Duodenal mucosa (tissue), 2 donors: ENCODE data around the gene MYO1D.
"Not testable (repeated sequence)": the region's sequence is repeated elsewhere in the genome, so short reads cannot be mapped to it uniquely, and the experiment has no call there.

ENCODE experiments used
- H3K27ac ChIP-seq: one replicate; pipeline ENCODE4 v1.7.0; 2013; ENCODE audit warnings: low read depth, low read length
- H3K27me3 ChIP-seq, 2 donors: one replicate each; pipeline ENCODE4 v1.7.0; 2013; ENCODE audit warnings: low read length in 2 of 2, control low read depth in 1 of 2; ENCODE audit not compliant: insufficient read depth in 2 of 2, control insufficient read depth in 1 of 2
- H3K36me3 ChIP-seq, 2 donors: one replicate each; pipeline ENCODE4 v1.7.0; 2013; ENCODE audit warnings: low read length in 2 of 2, control low read depth in 1 of 2; ENCODE audit not compliant: insufficient read depth in 2 of 2, control insufficient read depth in 1 of 2
- H3K4me1 ChIP-seq, 2 donors: one replicate each; pipeline ENCODE4 v1.7.0; 2013; ENCODE audit warnings: low read length in 2 of 2, control low read depth in 1 of 2; ENCODE audit not compliant: insufficient read depth in 2 of 2, control insufficient read depth in 1 of 2
- H3K4me3 ChIP-seq, 2 donors: one replicate each; pipeline ENCODE4 v1.7.0; 2013; ENCODE audit warnings: low read length in 2 of 2, low read depth in 1 of 2
- H3K9ac ChIP-seq, 2 donors: one replicate each; pipeline ENCODE4 v1.7.0; 2013; ENCODE audit warnings: low read length in 2 of 2, low read depth in 1 of 2
- H3K9me3 ChIP-seq, 2 donors: one replicate each; pipeline ENCODE4 v1.7.0; 2013; ENCODE audit warnings: low read length in 2 of 2, control low read depth in 1 of 2; ENCODE audit not compliant: control insufficient read depth in 1 of 2

The MYO1D gene

DNA sequence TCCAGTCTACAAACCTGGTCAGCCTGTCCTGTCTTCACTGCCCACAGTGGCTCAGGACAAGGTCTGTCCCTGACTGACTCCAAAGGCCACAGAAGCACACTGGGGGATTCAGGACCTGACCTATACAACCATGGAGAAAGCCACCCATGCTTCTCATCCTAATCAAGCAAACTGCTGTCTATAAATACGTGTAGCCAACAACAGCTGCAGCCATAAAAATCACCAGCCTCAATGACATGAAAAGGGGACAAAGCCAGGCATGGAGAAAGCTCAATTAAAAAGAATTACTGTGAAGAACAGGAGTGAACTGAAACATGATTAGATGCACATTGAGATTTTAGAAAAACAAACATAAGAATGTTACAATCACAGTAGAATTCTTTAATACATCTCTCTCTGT lies 220.0 kb downstream of the MYO1D start:
- H3K9me3 ChIP-seq = no peaks in the 10 kb centered on the region
- H3K9ac ChIP-seq = no peak overlapping the region
- no peaks in the 10 kb centered on the region for H3K4me1 ChIP-seq
- peaks cover 17 to 49% of the 10 kb centered on the region in 2 donors for H3K36me3 ChIP-seq
- no peaks in the 10 kb centered on the region for H3K27me3 ChIP-seq
- H3K4me3 ChIP-seq = no peak overlapping the region
- H3K27ac ChIP-seq = no peak overlapping the region

DNA sequence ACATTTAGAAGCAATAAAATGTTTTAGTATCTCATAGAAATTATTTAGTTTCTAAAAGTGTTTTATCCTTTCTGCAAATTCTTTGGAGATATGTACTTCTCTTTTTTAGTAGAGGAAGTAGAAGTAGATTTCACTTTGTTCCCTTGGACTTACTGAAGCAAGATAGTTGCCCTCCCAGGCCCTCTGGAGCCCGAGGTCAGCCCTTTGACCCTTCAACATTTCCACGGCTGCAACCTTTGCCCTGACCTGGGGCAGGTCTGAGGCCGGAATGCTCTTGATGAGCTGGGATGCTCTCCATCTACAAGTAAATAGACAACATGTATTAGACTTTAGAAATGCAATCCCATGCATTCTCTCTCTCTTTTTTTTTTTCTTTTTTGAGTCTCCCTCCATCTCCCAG lies 222.6 kb downstream of the MYO1D start:
- Histone ChIP-seq H3K36me3 (peaks cover 32 to 61% of the 10 kb centered on the region in 2 donors), H3K27ac (no peak overlapping the region), H3K4me3 (no peak overlapping the region), H3K9me3 (peaks cover 0 to 10% of the 10 kb centered on the region in 2 donors), H3K4me1 (no peaks in the 10 kb centered on the region), H3K27me3 (no peaks in the 10 kb centered on the region), H3K9ac (no peak overlapping the region)

DNA sequence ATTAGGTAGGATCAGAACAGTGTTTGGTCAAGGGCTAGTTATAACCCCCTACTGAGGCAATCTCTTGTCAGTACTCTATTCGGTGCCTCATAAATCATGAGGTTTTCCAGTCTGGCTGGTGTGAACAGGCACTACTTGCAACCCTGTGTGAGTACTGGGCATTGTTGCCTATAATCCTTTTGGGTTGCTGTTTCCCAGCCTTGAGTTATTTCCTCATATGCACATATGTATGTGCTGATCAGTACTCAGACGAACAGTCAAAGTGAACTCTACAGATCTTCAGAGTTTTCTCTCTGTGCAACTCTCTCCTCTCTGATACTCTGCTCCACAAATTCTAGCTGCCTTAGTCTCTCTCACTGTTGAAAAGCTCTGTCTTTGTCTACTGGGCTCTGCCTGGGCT lies 225.8 kb downstream of the MYO1D start:
- Histone ChIP-seq H3K9ac (no peak overlapping the region), H3K36me3 (peaks cover 29 to 37% of the 10 kb centered on the region in 2 donors), H3K4me1 (no peaks in the 10 kb centered on the region), H3K27ac (no peak overlapping the region), H3K4me3 (no peak overlapping the region), H3K9me3 (peaks cover 0 to 10% of the 10 kb centered on the region in 2 donors), H3K27me3 (no peaks in the 10 kb centered on the region)

DNA sequence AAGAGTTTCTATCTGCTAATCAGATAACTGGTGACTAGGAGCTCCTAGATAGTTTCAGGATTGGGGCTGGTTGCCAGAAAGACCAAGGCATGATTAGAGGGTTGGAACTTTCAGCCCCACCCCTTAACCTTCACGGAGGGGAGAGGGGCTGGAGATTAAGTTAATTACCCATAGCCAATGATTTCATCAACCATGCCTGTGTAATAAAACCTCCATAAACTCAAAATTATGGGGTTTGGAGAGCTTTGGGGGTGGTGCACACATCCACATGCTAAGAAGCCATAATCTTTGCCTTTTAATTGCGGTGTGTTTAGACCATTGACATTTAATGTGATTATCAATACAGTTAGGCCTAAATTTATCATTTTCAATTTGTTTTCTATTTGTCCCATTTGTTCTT lies 228.5 kb downstream of the MYO1D start:
- peaks cover 0 to 10% of the 10 kb centered on the region in 2 donors for H3K9me3 ChIP-seq
- no peaks in the 10 kb centered on the region for H3K27me3 ChIP-seq
- H3K4me1 ChIP-seq = no peaks in the 10 kb centered on the region
- no peak overlapping the region for H3K9ac ChIP-seq
- H3K36me3 ChIP-seq = peaks cover 21 to 22% of the 10 kb centered on the region in 2 donors
- no peak overlapping the region for H3K4me3 ChIP-seq
- no peak overlapping the region for H3K27ac ChIP-seq

DNA sequence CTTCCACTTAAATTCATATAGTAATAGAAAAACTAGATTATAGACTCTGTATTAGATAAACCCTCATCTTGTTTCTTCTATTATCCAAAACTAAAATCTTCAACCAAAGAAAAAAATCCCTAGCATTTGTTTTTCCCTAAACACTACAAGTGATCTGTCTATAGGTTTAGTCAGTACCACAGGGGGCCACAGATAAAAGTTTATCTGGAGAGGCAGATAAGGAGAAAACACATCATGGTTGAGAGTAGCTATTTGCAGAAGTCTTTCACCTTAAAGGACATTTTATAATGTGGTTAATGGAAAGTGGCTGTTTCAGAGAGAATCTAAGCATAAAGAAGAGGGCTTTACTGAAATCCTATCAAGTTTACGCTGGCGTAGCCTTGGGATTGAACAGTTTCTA lies 230.0 kb downstream of the MYO1D start:
- Histone ChIP-seq H3K4me3 (no peak overlapping the region), H3K27me3 (no peaks in the 10 kb centered on the region), H3K36me3 (peaks cover 12 to 21% of the 10 kb centered on the region in 2 donors), H3K4me1 (no peaks in the 10 kb centered on the region), H3K27ac (no peak overlapping the region), H3K9ac (no peak overlapping the region), H3K9me3 (peaks cover 0 to 10% of the 10 kb centered on the region in 2 donors)

DNA sequence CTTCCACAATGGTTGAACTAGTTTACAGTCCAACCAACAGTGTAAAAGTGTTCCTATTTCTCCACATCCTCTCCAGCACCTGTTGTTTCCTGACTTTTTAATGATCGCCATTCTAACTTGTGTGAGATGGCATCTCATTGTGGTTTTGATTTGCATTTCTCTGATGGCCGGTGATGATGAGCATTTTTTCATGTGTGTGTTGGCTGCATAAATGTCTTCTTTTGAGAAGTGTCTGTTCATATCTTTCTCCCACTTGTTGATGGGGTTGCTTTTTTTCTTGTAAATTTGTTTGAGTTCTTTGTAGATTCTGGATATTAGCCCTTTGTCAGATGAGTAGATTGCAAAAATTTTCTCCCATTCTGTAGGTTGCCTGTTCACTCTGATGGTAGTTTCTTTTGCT lies 235.4 kb downstream of the MYO1D start:
- H3K27ac ChIP-seq, H3K4me3 ChIP-seq, H3K36me3 ChIP-seq, H3K9ac ChIP-seq, H3K9me3 ChIP-seq, H3K4me1 ChIP-seq, H3K27me3 ChIP-seq: not testable (repeated sequence)

GRCh38 chr17:32636598-32637218 lies 240.2 kb downstream of the MYO1D start:
- Histone ChIP-seq H3K27me3 (no peaks in the 10 kb centered on the region), H3K27ac (no peak overlapping the region)

GRCh38 chr17:32634167-32634566 lies 242.8 kb downstream of the MYO1D start:
- H3K9ac ChIP-seq = no peak overlapping the region
- no peaks in the 10 kb centered on the region for H3K27me3 ChIP-seq
- H3K4me3 ChIP-seq = no peak overlapping the region
- peaks cover 10 to 12% of the 10 kb centered on the region in 2 donors for H3K4me1 ChIP-seq
- H3K36me3 ChIP-seq = peaks cover 0 to 5% of the 10 kb centered on the region in 2 donors
- no peak overlapping the region for H3K27ac ChIP-seq
- no peaks in the 10 kb centered on the region for H3K9me3 ChIP-seq

More at GRCh38 chr17:32636598-32637218, 240.2 kb downstream of the MYO1D start:
- no peaks in the 10 kb centered on the region for H3K9me3 ChIP-seq
- no peak overlapping the region for H3K9ac ChIP-seq
- peaks cover 0 to 5% of the 10 kb centered on the region in 2 donors for H3K36me3 ChIP-seq
- H3K4me1 ChIP-seq = peaks cover 10 to 12% of the 10 kb centered on the region in 2 donors
- no peak overlapping the region for H3K4me3 ChIP-seq

- H3K4me3 ChIP-seq = no peak overlapping the region
- peaks cover 5% of the 10 kb centered on the region in 2 donors for H3K36me3 ChIP-seq
- H3K9me3 ChIP-seq = no peaks in the 10 kb centered on the region
- no peaks in the 10 kb centered on the region for H3K27me3 ChIP-seq
- H3K27ac ChIP-seq = no peak overlapping the region
- no peak overlapping the region for H3K9ac ChIP-seq
- H3K4me1 ChIP-seq = peaks cover 2 to 7% of the 10 kb centered on the region in 2 donors
Observed at GRCh38 chr17:32631341-32632096, 245.4 kb downstream of the MYO1D start.

DNA sequence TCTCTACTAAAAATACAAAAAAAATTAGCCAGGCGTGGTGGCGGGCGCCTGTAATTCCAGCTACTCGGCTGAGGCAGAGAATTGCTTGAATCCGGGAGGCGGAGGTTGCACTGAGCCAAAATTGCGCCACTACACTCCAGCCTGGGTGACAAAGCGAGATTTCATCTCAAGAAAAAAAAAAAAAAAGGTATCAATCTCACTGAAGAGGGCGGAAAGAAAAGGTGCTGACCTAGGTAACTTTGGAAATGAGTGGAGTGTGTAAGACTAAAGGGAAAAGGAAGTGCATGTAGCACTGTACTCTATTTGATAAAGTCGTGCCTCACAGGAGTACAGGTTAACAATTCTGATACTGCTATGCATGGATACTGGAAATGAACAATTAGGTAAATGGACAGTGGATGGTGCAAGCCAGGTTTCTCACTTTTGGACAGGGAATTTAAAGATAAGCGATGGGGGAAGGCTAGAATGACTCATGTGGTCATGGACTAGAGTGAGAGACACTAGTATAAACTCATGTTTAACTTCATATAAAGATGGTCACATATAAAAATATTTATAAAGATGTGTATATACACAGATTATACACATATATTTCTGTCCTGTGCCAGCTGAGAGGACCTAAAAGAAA lies 247.2 kb downstream of the MYO1D start:
- no peak overlapping the region for H3K4me3 ChIP-seq
- H3K4me1 ChIP-seq = peaks cover 0 to 2% of the 10 kb centered on the region in 2 donors
- no peaks in the 10 kb centered on the region for H3K27me3 ChIP-seq
- no peak overlapping the region for H3K9ac ChIP-seq
- no peaks in the 10 kb centered on the region for H3K9me3 ChIP-seq
- peaks cover 5 to 8% of the 10 kb centered on the region in 2 donors for H3K36me3 ChIP-seq
- no peak overlapping the region for H3K27ac ChIP-seq
